GM23338 (cell line): Measurements from ENCODE around the gene PPP2R5B. TPM values are rescaled to one million over a fixed set of nuclear protein-coding genes. Genes with fewer than 3 reads are reported as not detected.
A peak's percentile ranks its signal among the peaks of the same experiment; 100 is the strongest.

ENCODE experiments used
- ATAC-seq: fragments of 200-7000 bp; cut with Tn5 transposase; 3 replicates; pipeline ENCODE4 v1.9.1; 2020
- DNase-seq: peaks from one replicate; pipeline ENCODE4 v3.0.0-alpha.2; 2015; ENCODE audit warnings: low spot score
- H2AFZ ChIP-seq: fragments of 200-600 bp; sonication (generic); 2 replicates; pipeline ENCODE4 v1.8.0; 2016; ENCODE audit warnings: antibody characterized with exemption, mild to moderate bottlenecking, moderate library complexity
- H3F3A ChIP-seq: fragments of 200-600 bp; sonication (generic); replicated peaks from 2 replicates; pipeline ENCODE4 v1.8.0; 2017; ENCODE audit warnings: antibody characterized with exemption, mixed run types, low read depth
- H3K27ac ChIP-seq: fragments of 200-600 bp; sonication (generic); 2 replicates; pipeline ENCODE4 v1.6.1; 2016; ENCODE audit warnings: low read depth
- H3K27me3 ChIP-seq: fragments of 200-600 bp; sonication (generic); 2 replicates; pipeline ENCODE4 v1.8.0; 2016; ENCODE audit warnings: mild to moderate bottlenecking, mixed run types, moderate library complexity; ENCODE audit not compliant: insufficient read depth
- H3K36me3 ChIP-seq: fragments of 200-600 bp; sonication (generic); 2 replicates; pipeline ENCODE4 v1.8.0; 2016; ENCODE audit warnings: mild to moderate bottlenecking; ENCODE audit not compliant: insufficient read depth
- H3K4me1 ChIP-seq: fragments of 200-600 bp; sonication (generic); 2 replicates; pipeline ENCODE4 v1.8.0; 2016; ENCODE audit warnings: mild to moderate bottlenecking, moderate library complexity; ENCODE audit not compliant: insufficient read depth
- H3K4me2 ChIP-seq: fragments of 200-600 bp; sonication (generic); 2 replicates; pipeline ENCODE4 v1.7.1; 2017; ENCODE audit warnings: mixed run types
- H3K4me3 ChIP-seq: fragments of 200-600 bp; sonication (generic); 2 replicates; pipeline ENCODE4 v1.6.1; 2016; ENCODE audit warnings: mixed run types
- H3K79me2 ChIP-seq: fragments of 200-600 bp; sonication (generic); replicated peaks from 2 replicates; pipeline ENCODE4 v1.8.0; 2017; ENCODE audit warnings: mild to moderate bottlenecking; ENCODE audit not compliant: insufficient read depth
- H3K9me2 ChIP-seq: fragments of 200-600 bp; sonication (generic); 2 replicates; pipeline ENCODE4 v1.8.0; 2017; ENCODE audit not compliant: insufficient read depth
- H4K20me1 ChIP-seq: fragments of 200-600 bp; sonication (generic); replicated peaks from 2 replicates; pipeline ENCODE4 v1.8.0; 2017; ENCODE audit warnings: mild to moderate bottlenecking; ENCODE audit not compliant: insufficient read depth
- H3K27ac Mint-ChIP-seq: 2 replicates; pipeline ENCODE4 v1.8.0; 2020; ENCODE audit warnings: inconsistent platforms, mild to moderate bottlenecking, moderate library complexity, mixed read lengths
- H3K27me3 Mint-ChIP-seq: 3 replicates; pipeline ENCODE4 v1.8.0; 2022; ENCODE audit warnings: low read depth, mild to moderate bottlenecking, moderate library complexity, mixed read lengths, inconsistent platforms; ENCODE audit not compliant: insufficient read depth, poor library complexity
- H3K36me3 Mint-ChIP-seq: 3 replicates; pipeline ENCODE4 v1.8.0; 2021; ENCODE audit warnings: low read depth, mild to moderate bottlenecking, inconsistent platforms, moderate library complexity, mixed read lengths
- H3K4me1 Mint-ChIP-seq: 3 replicates; pipeline ENCODE4 v1.8.0; 2020; ENCODE audit warnings: mild to moderate bottlenecking, inconsistent platforms, mixed read lengths
- H3K4me3 Mint-ChIP-seq: 3 replicates; pipeline ENCODE4 v1.8.0; 2021; ENCODE audit warnings: moderate library complexity, mild to moderate bottlenecking, inconsistent platforms, mixed read lengths
- H3K9me3 Mint-ChIP-seq: 3 replicates; pipeline ENCODE4 v1.8.0; 2020; ENCODE audit warnings: moderate library complexity, mild to moderate bottlenecking, inconsistent platforms, mixed read lengths
- CREB1 ChIP-seq: fragments of 250-450 bp; sonication (Bioruptor Pico); IDR thresholded peaks from 2 replicates; pipeline ENCODE4 v1.5.0; 2020; ENCODE audit warnings: low read depth, mild to moderate bottlenecking, moderate library complexity
- EZH2 ChIP-seq: fragments of 200-600 bp; sonication (generic); IDR thresholded peaks from one replicate; pipeline ENCODE4 v1.8.0; 2017; ENCODE audit warnings: antibody characterized with exemption, mild to moderate bottlenecking, low read depth; ENCODE audit not compliant: unreplicated experiment
- EZH2phosphoT487 ChIP-seq: fragments of 200-600 bp; sonication (generic); IDR thresholded peaks from one replicate; pipeline ENCODE4 v1.8.1; 2018; ENCODE audit warnings: antibody characterized with exemption; ENCODE audit not compliant: unreplicated experiment
- JUNB ChIP-seq: IDR thresholded peaks from one replicate; pipeline ENCODE4 v1.6.1; 2016; ENCODE audit warnings: antibody characterized with exemption; ENCODE audit not compliant: unreplicated experiment
- NANOG ChIP-seq: IDR thresholded peaks from 2 replicates; pipeline ENCODE4 v1.6.1; 2016; ENCODE audit warnings: antibody characterized with exemption, borderline replicate concordance
- POLR2AphosphoS5 ChIP-seq: IDR thresholded peaks from 2 replicates; pipeline ENCODE4 v1.6.1; 2016; ENCODE audit warnings: antibody characterized with exemption, low read depth
- STAT1 ChIP-seq: IDR thresholded peaks from one replicate; pipeline ENCODE4 v1.6.1; 2016; ENCODE audit warnings: antibody characterized with exemption; ENCODE audit not compliant: unreplicated experiment
- ZNF114 ChIP-seq: fragments of 250-450 bp; sonication (Bioruptor Pico); IDR thresholded peaks from 2 replicates; pipeline ENCODE4 v1.5.0; 2020; ENCODE audit warnings: mild to moderate bottlenecking, moderate library complexity
- ZNF331 ChIP-seq: fragments of 250-450 bp; sonication (Bioruptor Pico); IDR thresholded peaks from 2 replicates; pipeline ENCODE4 v1.5.0; 2020; ENCODE audit warnings: low read depth, mild to moderate bottlenecking, moderate library complexity
- polyA plus RNA-seq: library from polyadenylated mRNA; unstranded; fragments of >200 nt; fragmentation: Nextera tagmentation; extraction: Ambion mirVana; gene quantifications from 2 replicates; pipeline ENCODE4 v1.2.1, GENCODE V29; 2016
- total RNA-seq: library from RNA; depleted of rRNA; stranded (reverse); fragments of >200 nt; shearing (Covaris generic); gene quantifications from 2 replicates; pipeline ENCODE4 v1.2.3, GENCODE V29; 2014
- TF ChIP-seq, protein P1 (sequence below): IDR thresholded peaks from 2 replicates; pipeline ENCODE4 v1.6.1; 2016; ENCODE audit warnings: antibody characterized with exemption
- TF ChIP-seq, protein P2 (sequence below): IDR thresholded peaks from one replicate; pipeline ENCODE4 v1.6.1; 2018; ENCODE audit warnings: antibody characterized with exemption; ENCODE audit not compliant: unreplicated experiment

PPP2R5B gene
- total and polyA plus RNA-seq, 2 experiments from 2014 or later, result 2.8 to 5.8 TPM

DNA sequence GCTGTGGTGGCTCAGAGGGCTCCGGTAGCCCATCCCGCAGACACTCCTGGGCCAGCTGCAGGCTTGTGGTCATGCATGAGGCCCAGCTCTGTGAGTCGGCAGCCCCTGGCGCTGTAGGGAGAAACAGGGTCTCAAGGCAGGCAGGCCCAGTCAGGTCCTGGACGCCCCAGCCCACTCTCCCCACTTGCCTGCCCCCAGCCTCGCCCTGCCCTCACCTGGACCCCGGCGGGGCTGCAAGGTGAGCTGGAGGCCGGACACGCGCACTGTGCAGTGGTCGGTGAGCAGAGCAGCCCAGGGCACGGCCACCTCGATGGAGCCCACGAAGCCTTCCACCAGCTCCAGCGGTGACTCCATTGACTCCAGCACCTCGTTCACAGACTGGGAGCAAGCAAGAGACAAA lies 10.4 kb upstream of the PPP2R5B start:
- Histone ChIP-seq H3K9me2 (no peaks in the 10 kb centered on the region), H4K20me1 (no peaks in the 10 kb centered on the region), H3K79me2 (no peaks in the 10 kb centered on the region; the same call in 1 of the 2 replicates), H3K4me3 (no peak overlapping the region), H3K36me3 (no peaks in the 10 kb centered on the region), H3K27me3 (no peaks in the 10 kb centered on the region), H3K4me2 (no peak overlapping the region), H3K27ac (no peak overlapping the region), H3F3A (no peaks in the 10 kb centered on the region), H2AFZ (no peak overlapping the region), H3K4me1 (peaks cover 8% of the 10 kb centered on the region)
- ATAC-seq, result no peak
- Mint-ChIP-seq H3K4me1 (peaks cover 17% of the 10 kb centered on the region), H3K27me3 (peaks cover 7% of the 10 kb centered on the region), H3K4me3 (no peak overlapping the region), H3K27ac (no peak overlapping the region; the same call in 1 of the 2 replicates), H3K9me3 (no peaks in the 10 kb centered on the region), H3K36me3 (peaks cover 6% of the 10 kb centered on the region)
- DNase-seq, result no peak
- TF ChIP-seq STAT1 (no peak), EZH2 (no peak), CREB1 (CRISPR knock-in tag) (no peak), JUNB (no peak), NANOG (no peak), EZH2phosphoT487 (no peak), POLR2AphosphoS5 (no peak), ZNF114 (CRISPR knock-in tag) (no peak), ZNF331 (CRISPR knock-in tag) (no peak)
- TF ChIP-seq, protein P1, sequence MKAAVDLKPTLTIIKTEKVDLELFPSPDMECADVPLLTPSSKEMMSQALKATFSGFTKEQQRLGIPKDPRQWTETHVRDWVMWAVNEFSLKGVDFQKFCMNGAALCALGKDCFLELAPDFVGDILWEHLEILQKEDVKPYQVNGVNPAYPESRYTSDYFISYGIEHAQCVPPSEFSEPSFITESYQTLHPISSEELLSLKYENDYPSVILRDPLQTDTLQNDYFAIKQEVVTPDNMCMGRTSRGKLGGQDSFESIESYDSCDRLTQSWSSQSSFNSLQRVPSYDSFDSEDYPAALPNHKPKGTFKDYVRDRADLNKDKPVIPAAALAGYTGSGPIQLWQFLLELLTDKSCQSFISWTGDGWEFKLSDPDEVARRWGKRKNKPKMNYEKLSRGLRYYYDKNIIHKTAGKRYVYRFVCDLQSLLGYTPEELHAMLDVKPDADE, result no peak
- TF ChIP-seq, protein P2, sequence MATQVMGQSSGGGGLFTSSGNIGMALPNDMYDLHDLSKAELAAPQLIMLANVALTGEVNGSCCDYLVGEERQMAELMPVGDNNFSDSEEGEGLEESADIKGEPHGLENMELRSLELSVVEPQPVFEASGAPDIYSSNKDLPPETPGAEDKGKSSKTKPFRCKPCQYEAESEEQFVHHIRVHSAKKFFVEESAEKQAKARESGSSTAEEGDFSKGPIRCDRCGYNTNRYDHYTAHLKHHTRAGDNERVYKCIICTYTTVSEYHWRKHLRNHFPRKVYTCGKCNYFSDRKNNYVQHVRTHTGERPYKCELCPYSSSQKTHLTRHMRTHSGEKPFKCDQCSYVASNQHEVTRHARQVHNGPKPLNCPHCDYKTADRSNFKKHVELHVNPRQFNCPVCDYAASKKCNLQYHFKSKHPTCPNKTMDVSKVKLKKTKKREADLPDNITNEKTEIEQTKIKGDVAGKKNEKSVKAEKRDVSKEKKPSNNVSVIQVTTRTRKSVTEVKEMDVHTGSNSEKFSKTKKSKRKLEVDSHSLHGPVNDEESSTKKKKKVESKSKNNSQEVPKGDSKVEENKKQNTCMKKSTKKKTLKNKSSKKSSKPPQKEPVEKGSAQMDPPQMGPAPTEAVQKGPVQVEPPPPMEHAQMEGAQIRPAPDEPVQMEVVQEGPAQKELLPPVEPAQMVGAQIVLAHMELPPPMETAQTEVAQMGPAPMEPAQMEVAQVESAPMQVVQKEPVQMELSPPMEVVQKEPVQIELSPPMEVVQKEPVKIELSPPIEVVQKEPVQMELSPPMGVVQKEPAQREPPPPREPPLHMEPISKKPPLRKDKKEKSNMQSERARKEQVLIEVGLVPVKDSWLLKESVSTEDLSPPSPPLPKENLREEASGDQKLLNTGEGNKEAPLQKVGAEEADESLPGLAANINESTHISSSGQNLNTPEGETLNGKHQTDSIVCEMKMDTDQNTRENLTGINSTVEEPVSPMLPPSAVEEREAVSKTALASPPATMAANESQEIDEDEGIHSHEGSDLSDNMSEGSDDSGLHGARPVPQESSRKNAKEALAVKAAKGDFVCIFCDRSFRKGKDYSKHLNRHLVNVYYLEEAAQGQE, result no peak

DNA sequence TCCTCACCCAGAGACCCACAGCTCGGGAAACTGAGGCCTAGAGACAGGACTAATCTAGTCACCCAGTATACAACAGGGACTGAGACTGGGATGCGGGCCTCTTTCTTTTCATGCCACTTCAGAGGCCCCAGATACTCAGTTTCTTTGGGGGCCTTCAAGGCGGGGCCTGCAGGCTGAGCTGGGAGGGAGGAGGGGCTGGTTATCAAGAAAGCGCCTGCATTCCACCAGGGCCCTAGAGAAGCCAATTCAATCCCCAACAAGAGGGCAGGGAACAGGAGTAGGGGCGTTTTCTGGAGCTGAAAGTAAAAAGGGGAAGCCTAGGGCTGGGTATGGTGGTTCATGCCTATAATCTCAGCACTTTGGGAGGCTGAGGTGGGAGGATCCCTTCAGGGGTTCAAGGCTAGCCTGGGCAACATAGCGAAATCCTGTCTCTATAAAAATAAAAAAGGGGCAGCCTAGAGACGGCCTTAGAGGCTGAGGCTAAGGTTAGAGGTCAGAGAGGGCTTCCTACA lies 9.1 kb upstream of the PPP2R5B start:
- H3K4me3 ChIP-seq, result peak overlapping the region; percentile 70; the same call in 1 of the 2 replicates
- peaks cover 6% of the 10 kb centered on the region for H3K36me3 Mint-ChIP-seq
- H3K4me3 Mint-ChIP-seq, result peak overlapping the region; percentile 91
- H3K4me1 ChIP-seq, result peaks cover 8% of the 10 kb centered on the region
- no peak overlapping the region for H3K27ac ChIP-seq
- H3K27me3 Mint-ChIP-seq, result peaks cover 7% of the 10 kb centered on the region
- H3K27me3 ChIP-seq, result no peaks in the 10 kb centered on the region
- no peaks in the 10 kb centered on the region for H3F3A ChIP-seq
- no peaks in the 10 kb centered on the region for H3K9me3 Mint-ChIP-seq
- ATAC-seq (no peak), DNase-seq (no peak)
- no peaks in the 10 kb centered on the region for H3K9me2 ChIP-seq
- H3K27ac Mint-ChIP-seq, result no peak overlapping the region
- no peaks in the 10 kb centered on the region for H4K20me1 ChIP-seq
- peaks cover 17% of the 10 kb centered on the region for H3K4me1 Mint-ChIP-seq
- no peaks in the 10 kb centered on the region; the same call in 1 of the 2 replicates for H3K79me2 ChIP-seq
- no peak overlapping the region for H2AFZ ChIP-seq
- peak overlapping the region; percentile 84; the same call in 1 of the 2 replicates for H3K4me2 ChIP-seq
- no peaks in the 10 kb centered on the region for H3K36me3 ChIP-seq
- no peak for TF ChIP-seq NANOG
- TF ChIP-seq STAT1, result no peak
- no peak for TF ChIP-seq ZNF331 (CRISPR knock-in tag)
- no peak for TF ChIP-seq CREB1 (CRISPR knock-in tag)
- TF ChIP-seq, protein P2, result no peak
- TF ChIP-seq JUNB, result no peak
- no peak for TF ChIP-seq EZH2phosphoT487
- TF ChIP-seq ZNF114 (CRISPR knock-in tag), result no peak
- no peak for TF ChIP-seq EZH2
- TF ChIP-seq, protein P1, result no peak
